Ramos (cell line): ENCODE results near the gene COL12A1.

Experiments used
- in situ Hi-C: fragments of 300-500 bp; cut with MboI; formaldehyde crosslinking; loops from one replicate; pipeline ENCODE4 v1.14.3; 2022; ENCODE audit warnings: low sequenced_read_pairs; ENCODE audit not compliant: unreplicated experiment

Gene COL12A1

DNA sequence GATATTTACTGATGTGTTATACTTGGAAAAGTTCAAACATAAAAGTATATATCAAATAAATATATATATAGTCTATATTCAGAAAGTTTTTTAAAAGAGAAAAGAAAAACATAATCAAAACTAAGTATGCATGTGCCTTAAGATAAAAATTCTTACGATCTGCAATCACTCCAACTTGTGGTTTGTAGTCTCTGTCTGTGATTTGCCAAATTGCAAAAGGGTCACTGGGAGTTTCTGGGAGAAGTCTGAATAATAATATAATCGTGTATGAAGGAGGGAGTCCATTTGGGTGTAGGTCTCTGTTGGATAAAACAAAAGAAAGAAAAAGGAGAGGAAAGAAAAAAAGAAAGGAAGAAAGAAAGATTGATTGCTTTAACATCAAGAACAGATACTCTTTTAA, 92.4 kb downstream of the COL12A1 start:
- in situ Hi-C loops = no loop called here

DNA sequence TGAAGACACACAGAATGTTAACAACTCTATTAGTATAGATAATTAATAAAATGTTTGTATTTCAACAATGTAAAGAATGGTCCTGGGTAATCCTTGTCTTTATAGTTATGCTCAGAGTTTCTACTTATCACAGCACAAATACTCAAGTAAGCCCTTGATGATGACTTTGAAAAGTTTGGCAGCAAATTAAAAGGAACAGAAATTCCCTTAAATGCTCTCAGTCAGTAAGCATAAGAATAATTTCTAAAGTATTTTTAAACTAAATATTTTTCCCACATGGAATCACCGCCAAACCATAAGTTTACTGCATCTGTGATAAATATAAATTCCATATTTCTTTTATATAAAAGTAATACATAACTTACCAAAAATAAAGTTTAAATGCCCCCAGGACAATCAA, 96.1 kb downstream of the COL12A1 start:
- in situ Hi-C loops = no loop called here

DNA sequence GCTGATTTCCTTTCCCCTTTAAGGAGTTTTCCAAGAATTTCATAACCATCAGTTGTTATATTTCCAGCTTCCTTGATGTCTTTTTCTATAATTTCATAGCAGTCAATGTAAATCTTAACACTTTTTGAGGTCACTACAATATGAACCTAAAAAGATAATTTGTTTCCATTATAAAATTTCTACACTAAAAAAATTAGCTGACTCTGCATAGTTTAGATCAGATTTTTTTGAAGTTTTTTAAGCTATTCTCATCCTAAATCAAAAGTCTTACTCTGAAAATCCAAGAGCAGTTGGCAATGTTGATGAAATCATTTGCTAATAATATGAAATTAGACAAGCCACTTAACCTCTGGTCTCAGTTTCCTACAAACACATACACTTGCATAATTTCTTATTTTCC, 96.8 kb downstream of the COL12A1 start:
- in situ Hi-C loops = no loop called here

DNA sequence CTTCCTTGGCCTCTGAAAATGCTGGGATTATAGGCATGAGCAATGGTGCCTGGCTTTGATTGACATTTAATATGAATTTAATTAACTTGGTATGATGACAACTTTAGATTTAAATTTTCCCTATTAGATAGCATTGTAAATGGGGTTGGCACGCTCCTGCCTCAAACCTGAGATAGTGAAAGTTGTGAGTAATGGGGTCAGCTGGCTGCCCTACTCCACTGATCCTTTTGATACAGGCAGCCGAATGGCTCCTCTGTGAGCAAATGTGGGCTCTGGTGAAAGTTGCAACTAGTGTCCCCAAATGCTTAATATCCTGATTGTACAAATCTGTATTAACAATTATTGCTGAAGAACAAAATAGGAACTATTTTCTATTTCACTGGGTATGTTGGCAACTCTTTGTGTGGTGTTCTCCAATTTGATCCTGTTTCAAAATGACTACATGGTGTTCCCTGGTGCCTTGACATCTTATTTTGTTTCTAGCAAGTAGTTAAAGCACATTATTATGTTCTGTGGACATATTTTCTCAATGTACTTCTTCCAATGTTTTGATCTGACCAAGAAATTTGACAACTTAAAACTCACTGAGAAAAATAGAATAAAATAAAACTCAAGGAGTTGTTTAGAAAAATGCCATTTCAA, 97.4 kb downstream of the COL12A1 start:
- in situ Hi-C loops = no loop called here

DNA sequence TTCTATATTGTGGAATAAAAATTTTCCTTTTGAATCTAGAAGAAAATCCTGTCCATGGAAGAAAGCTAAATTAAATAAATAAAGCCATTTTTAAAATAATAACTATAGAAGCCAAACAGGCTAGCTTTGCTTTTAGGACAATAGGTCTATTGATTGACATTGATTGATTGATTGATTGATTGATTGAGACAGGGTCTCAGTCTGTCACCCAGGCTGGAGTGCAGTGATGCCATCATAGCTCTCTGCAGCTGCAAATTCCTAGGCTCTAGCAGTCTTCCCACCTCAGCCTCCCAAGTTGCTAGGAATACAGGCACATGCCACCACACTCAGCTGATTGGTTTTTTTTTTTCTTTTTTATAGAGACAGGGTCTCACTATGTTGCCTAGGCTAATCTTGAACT, 97.9 kb downstream of the COL12A1 start:
- in situ Hi-C loops = no loop called here

DNA sequence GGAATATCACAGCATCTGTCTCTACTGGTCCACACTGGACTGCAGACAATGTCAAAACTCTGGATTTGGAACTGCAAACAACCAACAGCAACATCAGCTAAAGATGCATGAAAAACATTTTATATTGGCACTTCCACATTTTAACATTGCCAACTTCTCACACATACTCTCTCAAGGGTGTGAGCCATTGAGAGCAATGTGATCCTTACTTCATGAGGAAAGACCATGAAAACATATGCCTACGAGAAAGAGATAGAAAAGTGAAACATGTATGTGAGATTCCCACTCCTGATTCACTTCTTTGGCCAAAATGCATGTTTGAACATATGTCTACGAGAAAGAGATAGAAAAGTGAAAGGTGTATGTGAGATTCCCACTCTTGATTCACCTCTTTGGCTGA, 99.4 kb downstream of the COL12A1 start:
- in situ Hi-C loops = no loop called here

DNA sequence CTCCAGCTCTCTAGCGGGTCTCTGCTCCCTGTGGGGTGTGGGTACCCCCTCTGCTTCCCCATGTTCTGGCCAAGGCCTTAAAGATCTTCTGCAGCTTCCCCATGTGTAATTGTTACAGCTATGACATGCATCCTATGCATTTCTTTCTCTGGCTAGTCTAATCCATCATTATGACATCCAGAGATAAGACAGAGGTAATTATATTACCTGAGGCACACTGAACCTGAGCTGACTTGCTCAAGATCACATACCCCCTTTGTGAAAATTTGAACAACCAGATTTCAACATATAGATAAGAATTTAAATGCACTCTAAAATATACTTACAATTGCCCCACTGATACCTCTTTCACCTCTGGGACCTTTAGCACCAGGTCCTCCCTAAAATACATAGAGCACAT, 102.4 kb downstream of the COL12A1 start:
- in situ Hi-C loops = no loop called here

DNA sequence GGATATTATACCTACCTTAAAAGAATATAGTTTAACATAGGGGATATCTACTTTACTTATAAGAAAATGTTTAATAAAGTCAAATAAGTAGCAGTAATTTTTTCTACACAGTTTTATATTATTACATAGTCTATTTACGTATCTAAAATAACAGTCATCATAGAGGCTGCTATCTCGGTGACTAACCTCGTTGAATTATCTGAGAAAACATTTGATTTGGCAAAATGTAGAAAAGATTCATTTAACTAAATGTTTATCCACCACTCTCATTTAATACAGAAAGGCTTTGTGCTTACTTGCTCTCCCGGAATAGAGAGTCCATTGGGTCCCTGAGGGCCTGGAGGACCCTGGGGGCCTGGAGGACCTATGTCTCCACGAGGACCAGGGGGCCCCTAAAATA, 103.6 kb downstream of the COL12A1 start:
- in situ Hi-C loops = no loop called here

DNA sequence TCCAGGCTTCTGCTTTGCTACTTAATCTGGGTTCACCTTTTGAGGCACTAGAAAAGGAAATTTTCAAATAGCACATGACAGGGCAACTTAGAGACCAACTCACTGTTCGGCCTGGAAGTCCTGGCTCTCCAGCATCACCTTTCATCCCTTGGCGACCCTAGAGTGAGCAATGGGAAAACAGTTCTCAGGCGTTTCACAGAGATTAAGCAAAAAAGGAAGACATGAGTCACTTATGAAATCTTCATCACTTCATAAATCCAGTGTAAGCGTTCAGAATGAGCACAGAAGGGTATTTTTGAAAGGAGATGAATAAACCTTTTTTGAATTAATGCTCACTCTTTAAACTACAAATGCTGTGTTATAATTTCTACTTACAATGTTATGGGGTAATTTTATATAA, 104.0 kb downstream of the COL12A1 start:
- in situ Hi-C loops = no loop called here

DNA sequence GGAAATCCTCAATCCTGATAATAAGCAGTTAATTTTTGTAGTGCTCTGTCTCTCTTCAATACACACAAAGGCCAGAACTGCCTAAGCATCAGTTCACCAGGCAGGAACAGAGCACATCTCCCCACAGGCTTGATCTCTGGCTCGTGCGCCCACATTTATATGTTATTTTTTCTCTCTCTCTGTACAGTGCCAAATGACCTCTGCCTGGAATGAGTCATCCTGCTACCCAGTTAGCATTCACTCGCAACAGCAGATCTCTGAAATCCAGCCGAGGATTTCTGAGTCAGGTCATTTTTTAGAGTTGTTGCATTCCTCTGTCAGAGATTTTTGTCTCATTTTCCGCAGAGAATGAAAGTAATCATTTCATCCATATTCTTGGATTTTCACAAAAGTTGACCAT, 107.1 kb downstream of the COL12A1 start:
- in situ Hi-C loops = no loop called here

DNA sequence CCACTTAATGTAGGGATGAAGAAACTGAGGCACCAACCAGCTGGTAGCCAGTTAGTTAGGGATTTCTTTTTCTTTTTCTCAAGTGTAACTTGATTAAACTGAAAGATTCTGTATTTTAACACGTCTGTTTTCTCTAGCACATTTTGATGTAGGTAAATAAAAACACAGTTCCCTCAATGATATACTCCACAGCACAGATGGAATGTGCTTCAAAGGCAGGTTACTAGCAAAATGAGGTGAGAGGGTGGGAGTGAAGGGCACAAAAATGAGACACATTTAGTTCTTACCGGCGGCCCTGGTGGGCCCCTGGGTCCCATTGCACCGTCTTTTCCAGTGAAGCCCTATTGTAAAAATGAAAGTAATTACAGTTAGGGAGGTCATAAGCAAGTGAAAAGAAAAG, 108.9 kb downstream of the COL12A1 start:
- in situ Hi-C loops = no loop called here

DNA sequence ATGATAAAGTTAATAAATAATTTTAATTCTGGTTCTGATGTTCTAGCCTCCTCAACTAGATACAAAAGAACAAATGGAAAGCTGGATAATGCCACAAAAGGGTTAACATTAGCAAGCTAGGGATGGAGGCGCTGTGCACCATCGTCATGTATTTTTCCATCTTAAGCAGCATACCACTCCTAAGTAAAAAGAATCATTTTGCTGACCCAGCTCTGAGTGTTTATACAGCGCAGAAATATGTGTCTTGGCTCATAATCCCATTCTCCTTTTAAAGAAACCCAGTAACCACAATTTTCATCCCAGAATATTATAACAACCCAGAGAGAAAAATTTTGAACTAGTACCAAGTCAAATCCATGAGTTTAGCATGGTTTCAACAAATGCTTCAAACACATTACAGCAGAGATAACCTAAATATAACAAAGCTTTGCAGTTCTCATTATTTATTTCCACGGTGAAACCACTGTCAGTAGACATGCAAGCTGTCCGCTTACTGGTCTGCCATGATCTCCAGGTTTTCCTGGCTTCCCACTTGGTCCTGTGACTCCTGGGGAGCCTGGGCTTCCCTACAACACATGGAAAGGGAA, 111.1 kb downstream of the COL12A1 start:
- in situ Hi-C loops = no loop called here

DNA sequence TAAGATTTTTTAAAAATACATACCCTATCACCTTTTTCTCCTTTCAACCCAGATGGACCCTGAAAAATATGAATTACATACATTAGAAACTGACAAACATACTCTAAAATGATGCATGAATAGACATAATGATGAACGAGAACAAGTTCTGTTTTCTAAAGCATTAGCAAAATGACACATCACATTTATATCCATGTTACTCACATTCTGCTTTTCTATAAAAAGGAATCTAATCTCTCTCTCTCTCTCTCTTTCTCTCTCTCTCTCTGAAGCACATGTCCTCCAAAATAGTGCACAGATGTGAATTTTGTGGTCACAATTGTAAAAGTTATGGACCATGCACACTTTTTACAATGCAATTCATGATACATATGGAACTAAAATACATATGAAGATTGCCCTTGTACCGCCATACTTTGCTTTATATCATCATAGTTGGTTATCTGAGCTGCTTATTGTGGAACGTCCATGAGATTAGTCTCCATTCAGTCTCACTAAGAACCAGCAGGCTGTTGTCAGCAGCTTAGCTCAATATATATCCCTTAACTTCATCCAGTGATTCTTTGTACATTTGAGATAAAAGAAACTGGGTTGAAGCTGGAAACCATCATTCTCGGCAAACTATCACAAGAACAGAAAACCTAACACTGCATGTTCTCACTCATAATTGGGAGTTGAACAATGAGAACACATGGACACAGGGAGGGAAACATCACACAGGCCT, 114.2 kb downstream of the COL12A1 start:
- in situ Hi-C loops = no loop called here

DNA sequence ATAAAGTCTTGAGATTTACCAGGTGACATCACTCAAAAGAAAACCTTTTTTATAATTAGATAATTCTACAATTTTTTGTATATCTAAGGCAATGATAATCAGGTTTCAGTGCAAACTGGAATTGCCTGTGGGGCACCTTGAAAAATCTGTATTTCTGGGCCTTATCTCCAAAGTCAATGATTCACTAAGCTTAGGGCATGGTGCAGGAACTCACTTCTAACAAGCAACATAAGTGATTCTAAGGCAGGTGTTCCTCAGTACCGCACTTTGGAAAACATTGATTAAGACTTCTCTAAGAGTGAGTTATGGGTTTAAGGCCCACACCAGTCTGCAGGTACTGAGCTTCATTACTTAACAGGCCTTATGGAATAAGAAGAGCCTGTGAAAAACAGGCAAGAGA, 115.3 kb downstream of the COL12A1 start:
- in situ Hi-C loops = no loop called here

DNA sequence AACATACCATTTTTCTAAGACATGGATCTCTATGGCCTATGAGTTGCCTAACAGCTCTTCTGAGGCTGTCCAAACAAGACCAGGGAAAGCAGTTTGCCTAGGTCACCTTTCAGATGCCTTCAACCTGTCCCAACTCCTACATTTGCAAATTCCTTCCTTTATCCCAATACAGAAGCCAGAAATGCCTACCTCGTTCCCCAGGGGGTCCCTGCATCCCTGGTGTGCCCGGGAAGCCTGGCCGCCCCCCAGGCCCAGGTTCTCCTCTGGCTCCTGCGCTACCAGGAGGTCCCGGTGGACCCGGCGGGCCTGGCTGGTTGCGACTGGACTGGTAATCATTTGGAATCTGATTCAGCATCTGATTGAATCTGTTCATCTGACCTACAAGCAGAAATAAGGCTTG, 115.9 kb downstream of the COL12A1 start:
- in situ Hi-C loops = no loop called here

DNA sequence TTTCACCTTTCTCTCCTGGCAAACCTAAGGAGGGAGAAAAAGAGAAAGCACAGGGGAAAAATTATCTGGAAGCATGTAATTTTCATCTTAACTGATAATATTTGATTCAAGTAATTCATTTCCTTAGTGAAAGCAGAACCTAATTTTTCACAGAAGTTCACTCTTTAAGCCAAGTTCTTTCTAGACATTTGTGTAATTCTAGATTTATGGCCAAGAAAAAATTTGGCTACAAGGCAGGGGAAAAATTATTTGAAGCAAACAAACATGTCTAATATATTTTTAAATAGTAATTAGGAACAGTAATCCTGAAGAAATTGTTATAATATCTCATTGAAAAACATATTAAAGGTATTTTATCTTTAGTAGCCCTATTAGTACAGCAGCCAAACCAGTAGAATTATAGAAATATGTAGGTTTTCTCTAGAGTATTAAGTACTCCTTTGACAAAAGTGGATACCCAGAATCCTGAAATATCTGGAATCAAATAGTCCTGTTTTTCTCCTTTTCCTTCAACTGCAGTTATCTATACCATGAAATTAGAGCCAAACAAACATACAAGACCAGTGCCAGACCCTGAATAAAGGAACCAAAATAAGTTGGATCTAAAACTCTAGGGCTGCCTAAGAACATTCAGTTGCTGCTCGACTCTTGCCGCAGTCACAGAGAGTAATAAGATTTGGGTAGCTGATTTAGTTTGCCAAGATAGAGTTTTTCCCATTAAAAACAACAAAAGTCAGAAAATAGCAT, 116.5 kb downstream of the COL12A1 start:
- in situ Hi-C loops = no loop called here

DNA sequence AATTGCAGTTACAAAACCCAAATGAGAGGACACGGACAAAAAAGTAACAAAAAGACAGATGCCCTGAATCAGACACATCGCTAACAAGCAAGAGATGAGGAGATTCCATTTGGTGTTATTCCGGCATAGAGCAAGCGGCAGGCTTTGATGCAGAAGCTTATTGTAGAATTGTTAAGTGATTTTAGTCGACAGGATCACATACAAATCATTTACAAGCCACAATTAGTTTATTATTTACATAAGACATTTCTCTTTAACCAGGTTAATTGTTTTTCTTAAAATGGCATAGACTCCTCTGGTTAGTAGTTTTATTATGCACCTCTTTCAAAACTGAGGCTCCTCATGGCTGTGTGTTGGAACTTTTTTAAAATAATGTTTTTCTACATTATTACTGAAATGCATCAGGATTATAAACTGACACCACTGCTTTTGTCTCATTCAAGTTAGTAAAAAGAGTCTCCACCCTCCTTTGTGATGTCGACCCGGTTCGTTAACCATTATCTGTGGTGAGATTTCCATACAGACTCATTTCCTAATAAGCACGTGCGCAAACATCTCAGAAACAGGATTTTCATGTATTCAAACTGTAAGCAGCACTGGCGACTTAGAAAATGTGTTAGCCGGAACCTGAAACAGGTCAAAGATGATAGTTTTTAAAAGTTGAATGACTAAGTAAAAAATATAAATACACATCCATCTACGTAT, 119.8 kb downstream of the COL12A1 start:
- in situ Hi-C loops = no loop called here

DNA sequence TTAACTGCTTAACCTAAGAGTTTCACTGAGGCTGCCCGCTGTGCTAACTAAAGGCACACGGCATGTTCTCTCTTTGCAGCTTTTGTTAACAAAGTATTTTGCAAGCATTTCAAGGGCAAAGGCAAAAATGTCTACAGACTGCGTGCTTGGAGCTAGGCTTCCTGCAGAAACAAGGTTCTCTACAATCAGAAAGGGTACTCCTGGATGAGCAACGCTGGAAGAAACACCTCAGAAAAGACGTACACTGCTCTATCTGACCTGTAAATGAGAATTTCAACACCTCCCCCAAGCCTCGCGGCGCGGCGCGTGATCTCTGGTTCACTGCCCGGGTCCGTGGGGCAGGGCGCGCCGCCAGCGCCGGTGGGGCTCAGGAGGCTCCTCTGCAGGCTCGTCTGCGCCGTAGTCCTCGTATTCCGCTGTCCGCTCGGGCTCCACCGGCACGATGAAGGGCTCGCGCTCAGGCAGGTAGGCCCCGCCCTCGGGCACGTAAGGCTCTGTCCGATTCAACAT, 120.9 kb downstream of the COL12A1 start:
- in situ Hi-C loops = no loop called here

DNA sequence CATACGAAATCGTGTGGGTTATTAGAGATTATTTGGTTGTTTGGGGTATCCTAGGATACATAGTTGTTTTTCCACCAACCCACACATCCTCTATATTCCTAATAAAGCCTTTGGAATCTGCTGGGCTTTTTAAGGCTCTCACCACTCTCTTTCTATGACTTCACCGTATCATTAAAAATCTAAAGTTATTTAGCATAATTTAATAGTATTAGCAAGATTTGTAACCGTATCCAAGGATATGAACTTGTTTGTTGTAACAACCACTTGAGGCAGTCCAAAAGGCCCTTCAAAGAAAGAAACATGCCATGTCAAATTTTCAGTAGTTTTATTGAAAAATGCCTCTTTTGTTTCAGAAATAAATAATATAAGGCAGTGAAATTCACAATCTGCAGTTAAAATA, 121.8 kb downstream of the COL12A1 start:
- in situ Hi-C loops = no loop called here

DNA sequence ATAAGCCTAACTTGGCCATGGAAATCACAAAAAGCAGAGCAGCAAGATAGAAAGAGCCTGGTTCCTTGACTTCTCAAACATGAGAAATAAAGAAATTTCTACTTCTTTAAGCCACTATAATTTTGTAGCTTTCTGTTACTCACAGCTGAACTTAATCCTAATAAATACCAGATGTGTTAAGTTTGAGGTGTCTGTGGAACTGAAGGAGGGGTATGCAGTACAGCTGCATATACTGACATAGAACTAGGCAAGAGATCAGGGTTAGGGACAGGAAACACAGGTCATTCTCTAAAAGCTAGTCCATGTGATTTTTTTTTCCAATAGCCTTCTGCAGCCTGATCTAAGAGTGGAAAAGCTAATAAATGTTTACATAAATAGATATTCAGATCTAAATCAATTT, 123.9 kb downstream of the COL12A1 start:
- in situ Hi-C loops = no loop called here
